SU-DHL-6 (cell line): ENCODE results near the gene GRID2.

Source experiments
- CTCF ChIP-seq: fragments of 200-600 bp; sonication (generic); IDR thresholded peaks from one replicate; pipeline ENCODE4 v1.5.1; 2017; ENCODE audit warnings: antibody characterized with exemption, mild to moderate bottlenecking, low read length, moderate library complexity; ENCODE audit not compliant: insufficient read depth, poor library complexity, severe bottlenecking
- EZH2phosphoT487 ChIP-seq: fragments of 200-600 bp; sonication (generic), shearing (Covaris generic); conservative IDR thresholded peaks from 2 replicates; pipeline ENCODE4 v1.6.1; 2018; ENCODE audit warnings: mild to moderate bottlenecking, antibody characterized with exemption, low read length, moderate library complexity, mixed read lengths

GRCh38 chr4:93529692-93530372, 1226.1 kb downstream of the GRID2 start:
- TF ChIP-seq CTCF (no peak), EZH2phosphoT487 (no peak)
